ENCODE data around the gene RAI1. TPM values are rescaled to one million over a fixed set of nuclear protein-coding genes. Genes with fewer than 3 reads are reported as not detected.

RAI1 gene
- total and polyA plus RNA-seq, 2 of the 8 experiments (the other 6 are each of a cell fraction or from before 2014, with no cell fraction given) = 0.39 to 1.2 TPM

DNA sequence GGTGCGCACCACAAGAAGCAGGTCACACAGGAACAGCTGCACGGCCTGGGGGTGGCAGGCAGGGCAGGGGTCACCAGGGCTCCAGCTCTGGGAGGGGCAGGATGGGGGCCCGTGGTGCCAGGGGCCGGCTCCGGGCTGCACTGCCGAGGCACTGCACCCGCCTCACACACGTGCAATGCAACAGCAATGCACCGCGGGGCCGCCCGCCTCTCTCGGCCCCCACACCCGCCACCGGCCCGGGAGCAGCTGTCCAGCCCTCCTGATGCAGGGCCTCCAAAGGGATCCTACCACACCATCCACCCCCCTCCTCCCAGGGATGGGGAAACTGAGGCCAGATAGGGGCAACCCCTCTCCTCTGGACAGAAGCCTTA is 132.5 kb downstream of the RAI1 start (continued):
- TF ChIP-seq CEBPB (IDR thresholded peaks at IDR 0.05; ENCODE audit: low read depth, low read length) (no peak), YY1 (IDR thresholded peaks at IDR 0.05; ENCODE audit: low read depth, low read length) (no peak), SP1 (IDR thresholded peaks at IDR 0.05; ENCODE audit: low read depth, low read length) (no peak)

Data from H1 (cell line).